ENCODE data around the gene CHST12.
"Not testable (repeated sequence)": the region's sequence is repeated elsewhere in the genome, so short reads cannot be mapped to it uniquely, and the experiment has no call there.

The CHST12 gene

DNA sequence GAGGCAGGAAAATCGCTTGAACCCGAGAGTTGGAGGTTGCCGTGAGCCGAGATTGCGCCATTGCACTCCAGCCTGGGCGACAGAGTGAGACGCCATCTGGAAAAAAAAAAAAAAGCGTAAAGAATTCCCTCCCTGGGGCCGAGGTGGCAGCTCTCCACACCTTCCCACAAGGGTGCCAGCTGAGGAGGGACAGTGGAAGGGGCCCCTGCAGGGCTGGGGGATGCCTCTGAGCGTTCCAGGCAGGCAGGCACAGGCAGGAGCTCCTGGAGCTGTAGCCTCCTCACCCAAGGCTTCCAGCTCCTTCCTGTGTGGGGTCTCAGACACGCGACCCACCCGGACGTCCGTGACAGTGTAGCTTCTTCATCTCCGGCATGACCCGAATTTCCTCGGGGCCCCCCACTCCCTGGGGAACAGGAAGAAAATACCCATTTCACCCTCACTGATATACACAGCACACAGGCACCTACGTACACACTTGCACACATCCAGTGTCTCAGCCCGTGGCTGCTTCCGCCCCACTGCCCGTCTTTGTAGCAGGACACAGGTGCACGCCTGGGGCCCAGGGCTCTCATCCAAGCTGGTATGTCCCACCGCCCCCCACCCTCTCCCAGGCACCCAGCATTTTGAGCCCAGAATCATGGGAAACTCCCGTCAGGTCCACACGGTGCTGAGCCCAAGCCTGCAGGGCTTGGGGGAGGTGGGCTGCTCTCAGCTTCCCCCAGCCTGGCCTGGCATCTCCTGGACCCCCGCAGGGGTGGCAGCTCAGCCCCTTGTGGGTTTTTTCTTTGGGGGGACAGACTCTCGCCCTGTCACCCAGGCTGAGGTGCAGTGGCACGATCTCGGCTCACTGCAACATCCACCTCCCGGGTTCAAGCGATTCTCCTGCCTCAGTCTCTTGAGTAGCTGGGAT, 47.0 kb downstream of the CHST12 start:
- Histone ChIP-seq H3K36me3 (peaks cover 0 to 16% (median 0%) of the 10 kb centered on the region in 11 experiments; a peak in 4 of 22 replicates), H3K9me3 (replicated peaks in 1 of 11) (peaks cover 0 to 7% (median 0%) of the 10 kb centered on the region in 11 experiments; a peak in 1 of 22 replicates), H3K4me3 (no peak overlapping the region), H3K4me1 (peaks cover 13 to 56% (median 47%) of the 10 kb centered on the region in 10 experiments), H3K27ac (no peak overlapping the region; a peak in 1 of 22 replicates), H4K20me1 (peaks cover 0 to 26% (median 0%) of the 10 kb centered on the region in 11 experiments; a peak in 8 of 22 replicates), H3K9ac (peak overlapping the region in 7 of 11 experiments; percentile 1 to 70 (median 23); a peak in 4 of 22 replicates), H3K4me2 (peak overlapping the region in 9 of 11 experiments; percentile 26 to 99 (median 97); a peak in 17 of 22 replicates), H3K27me3 (no peaks in the 10 kb centered on the region)
- no peak for TF ChIP-seq Cebpa-rat (IDR thresholded peaks at IDR 0.05)

DNA sequence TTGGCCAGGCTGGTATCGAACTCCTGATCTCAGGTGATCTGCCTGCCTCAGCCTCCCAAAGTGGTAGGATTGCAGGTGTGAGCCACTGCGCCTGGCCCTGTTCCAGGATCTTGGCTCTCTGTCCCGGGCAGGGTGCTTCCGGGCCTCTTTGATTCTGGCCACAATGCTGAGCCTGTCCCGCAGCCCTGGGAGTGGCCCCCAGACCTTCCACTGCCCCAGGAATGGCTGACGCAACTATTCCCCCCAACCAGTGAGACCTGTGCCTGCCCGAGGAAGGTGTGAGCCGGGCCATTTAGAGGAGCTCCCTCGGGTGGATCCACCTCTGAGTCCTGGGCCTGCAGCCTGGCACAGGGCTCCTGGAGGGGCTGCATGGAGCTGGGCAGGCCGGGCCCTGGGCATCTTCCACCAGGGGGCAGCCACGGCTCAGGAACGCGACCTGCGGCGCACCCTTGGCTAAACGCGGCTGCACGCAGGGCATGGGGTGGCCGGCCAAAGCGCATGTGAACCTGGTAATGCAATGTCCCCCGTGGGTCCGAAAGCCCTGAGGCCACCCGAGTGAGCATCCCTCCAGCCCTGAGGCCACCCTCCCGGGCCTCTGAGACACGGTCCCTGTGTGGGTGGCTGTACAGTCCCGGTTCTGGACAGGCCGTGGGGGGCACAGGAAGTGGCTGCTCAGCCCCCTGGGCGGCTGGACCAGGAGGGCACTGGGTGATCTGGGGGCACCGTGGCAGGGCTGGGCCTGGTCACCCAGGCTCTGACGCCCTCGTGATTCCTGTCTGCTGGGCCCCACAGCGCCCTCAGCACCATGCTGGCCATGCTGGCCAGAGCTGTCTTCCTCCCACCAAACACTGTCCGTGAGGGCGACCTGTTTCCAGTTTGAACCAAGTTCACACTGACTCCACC, 48.0 kb downstream of the CHST12 start:
- Histone ChIP-seq H3K36me3 (peaks cover 0 to 8% (median 0%) of the 10 kb centered on the region in 11 experiments; a peak in 3 of 22 replicates), H3K9ac (peak overlapping the region; percentile 31 to 74 (median 64)), H3K9me3 (replicated peaks in 1 of 11) (peaks cover 0 to 7% (median 0%) of the 10 kb centered on the region in 11 experiments; a peak in 1 of 22 replicates), H3K27me3 (no peaks in the 10 kb centered on the region), H3K27ac (peak overlapping the region; percentile 12 to 74 (median 66); a peak in 21 of 22 replicates), H3K4me2 (peak overlapping the region; percentile 89 to 99 (median 97)), H4K20me1 (peaks cover 0 to 18% (median 0%) of the 10 kb centered on the region in 11 experiments; a peak in 8 of 22 replicates), H3K4me1 (peaks cover 10 to 52% (median 43%) of the 10 kb centered on the region in 10 experiments), H3K4me3 (peak overlapping the region; percentile 38 to 68 (median 46))
- no peak for TF ChIP-seq Cebpa-rat (IDR thresholded peaks at IDR 0.05)

DNA sequence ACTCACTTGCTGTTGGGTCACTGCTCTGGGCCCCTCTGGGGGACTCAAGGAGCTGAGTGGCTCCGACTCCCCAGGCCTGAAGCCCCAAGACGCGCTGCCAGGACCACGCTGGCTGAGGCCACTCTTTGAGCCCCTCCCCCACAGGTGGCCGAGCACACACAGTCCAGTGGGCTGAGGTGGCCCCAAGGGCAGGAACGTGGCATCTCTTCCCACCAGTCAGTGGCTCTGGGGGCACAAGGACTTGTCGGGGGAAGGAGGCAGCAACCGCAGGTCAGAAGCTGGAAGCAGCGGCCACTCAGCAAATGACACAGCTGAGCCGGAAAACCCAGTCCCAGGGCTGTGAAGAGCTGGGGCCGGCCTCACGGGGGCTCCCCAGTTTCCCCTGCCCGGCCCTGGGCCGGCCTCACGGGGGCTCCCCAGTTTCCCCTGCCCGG, 48.7 kb downstream of the CHST12 start:
- Histone ChIP-seq H3K4me2 (peak overlapping the region; percentile 89 to 99 (median 97)), H3K9ac (peak overlapping the region; percentile 31 to 74 (median 64)), H3K27ac (peak overlapping the region; percentile 12 to 74 (median 66); a peak in 21 of 22 replicates), H3K9me3 (replicated peaks in 1 of 11) (peaks cover 0 to 7% (median 0%) of the 10 kb centered on the region in 11 experiments; a peak in 1 of 22 replicates), H3K4me1 (peaks cover 10 to 52% (median 42%) of the 10 kb centered on the region in 10 experiments), H4K20me1 (peaks cover 0 to 12% (median 0%) of the 10 kb centered on the region in 11 experiments; a peak in 5 of 22 replicates), H3K36me3 (peaks cover 0 to 1% (median 0%) of the 10 kb centered on the region in 11 experiments; a peak in 3 of 22 replicates), H3K4me3 (peak overlapping the region; percentile 38 to 68 (median 46); a peak in 19 of 20 replicates), H3K27me3 (no peaks in the 10 kb centered on the region)
- no peak for TF ChIP-seq Cebpa-rat (IDR thresholded peaks at IDR 0.05)

DNA sequence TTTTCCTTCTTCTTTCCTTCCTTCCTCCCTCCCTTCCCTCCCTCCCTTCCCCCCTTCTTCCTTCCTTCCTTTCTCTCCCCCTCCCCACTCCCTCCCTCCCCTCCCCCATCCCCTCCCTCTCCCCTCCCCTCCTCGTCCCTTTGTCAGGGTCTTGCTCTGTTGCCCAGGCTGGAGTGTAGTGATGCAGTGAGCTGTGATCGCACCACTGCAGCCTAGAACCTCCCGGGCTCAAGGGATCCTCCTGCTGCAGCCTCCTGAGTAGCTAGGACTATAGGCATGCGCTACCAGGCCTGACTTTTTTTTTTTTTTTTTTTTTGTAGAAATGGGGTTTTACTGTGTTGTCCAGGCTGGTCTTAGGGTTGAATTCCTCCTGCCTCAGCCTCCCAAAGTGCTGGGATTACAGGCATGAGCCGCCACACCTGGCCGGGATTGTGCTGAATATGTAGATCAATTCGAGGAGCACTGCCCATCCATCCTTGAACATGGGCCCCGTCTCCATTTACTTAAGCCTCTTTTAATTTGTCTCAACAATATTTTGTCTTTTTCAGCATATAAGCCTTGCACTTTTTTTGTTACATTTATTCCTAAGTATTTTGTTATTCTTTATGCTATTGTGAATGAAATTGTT, 49.3 kb downstream of the CHST12 start:
- no peak overlapping the region for H3K9ac ChIP-seq
- no peak for TF ChIP-seq Cebpa-rat (IDR thresholded peaks at IDR 0.05)
- H3K9me3 ChIP-seq (replicated peaks in 1 of 11): peaks cover 0 to 7% (median 0%) of the 10 kb centered on the region in 11 experiments; a peak in 1 of 22 replicates
- no peaks in the 10 kb centered on the region for H3K27me3 ChIP-seq
- H3K27ac ChIP-seq: no peak overlapping the region
- H4K20me1 ChIP-seq: peaks cover 0 to 10% (median 0%) of the 10 kb centered on the region in 11 experiments; a peak in 4 of 22 replicates
- peaks cover 13 to 55% (median 47%) of the 10 kb centered on the region in 10 experiments for H3K4me1 ChIP-seq
- no peak overlapping the region for H3K4me2 ChIP-seq
- H3K4me3 ChIP-seq: no peak overlapping the region
- no peaks in the 10 kb centered on the region for H3K36me3 ChIP-seq

DNA sequence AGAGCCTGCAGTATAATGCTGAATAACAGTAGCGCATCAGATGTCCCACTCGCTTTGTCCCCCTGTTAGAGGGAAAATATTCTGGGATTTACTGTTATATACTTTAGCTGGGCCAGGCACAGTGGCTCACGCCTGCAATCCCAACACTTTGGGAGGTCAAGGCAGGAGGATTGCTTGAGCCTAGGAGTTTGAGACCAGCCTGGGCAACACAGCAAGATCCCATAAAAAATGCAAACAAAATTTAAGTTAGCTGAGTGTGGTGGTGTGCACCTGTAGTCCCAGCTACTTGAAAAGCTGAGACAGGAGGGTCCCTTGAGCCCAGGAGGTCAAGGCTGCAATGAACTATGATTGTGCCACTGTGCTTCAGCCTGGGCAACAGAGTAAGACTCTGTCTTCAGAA, 50.4 kb downstream of the CHST12 start:
- H3K4me2 ChIP-seq; H3K36me3 ChIP-seq; H3K9me3 ChIP-seq (replicated peaks in 1 of 11); H3K27ac ChIP-seq; H3K4me3 ChIP-seq; H3K27me3 ChIP-seq; H3K9ac ChIP-seq: not testable (repeated sequence)
- peaks cover 0 to 10% (median 0%) of the 10 kb centered on the region in 11 experiments; a peak in 3 of 22 replicates for H4K20me1 ChIP-seq
- peaks cover 13 to 61% (median 53%) of the 10 kb centered on the region in 10 experiments for H3K4me1 ChIP-seq

DNA sequence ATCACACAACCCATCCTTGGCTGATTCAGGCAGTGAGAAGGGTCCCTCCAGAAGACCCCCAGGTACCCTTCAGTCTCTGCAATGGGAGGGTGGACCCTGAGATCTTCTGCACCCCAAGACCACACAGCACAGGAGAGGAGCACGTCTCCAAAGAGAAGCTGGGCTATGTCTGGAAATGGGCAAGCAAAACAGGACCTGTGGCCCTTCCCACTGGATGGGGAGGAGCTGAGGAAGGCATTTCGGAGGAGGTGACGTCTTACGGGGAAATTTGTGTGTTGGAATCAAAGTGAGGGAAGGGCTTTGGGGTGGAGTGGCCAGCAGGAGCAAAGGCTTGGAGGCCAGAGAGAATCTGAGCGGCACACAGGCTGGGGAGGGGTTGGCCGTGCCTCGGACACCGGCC, 56.3 kb downstream of the CHST12 start:
- H3K27me3 ChIP-seq: no peaks in the 10 kb centered on the region
- H3K4me3 ChIP-seq: no peak overlapping the region
- peaks cover 7 to 38% (median 23%) of the 10 kb centered on the region in 10 experiments; a peak in 16 of 20 replicates for H3K4me1 ChIP-seq
- peaks cover 0 to 9% (median 0%) of the 10 kb centered on the region in 11 experiments; a peak in 1 of 22 replicates for H3K9me3 ChIP-seq (replicated peaks in 1 of 11)
- H3K9ac ChIP-seq: no peak overlapping the region
- no peaks in the 10 kb centered on the region for H3K36me3 ChIP-seq
- H3K4me2 ChIP-seq: 0 out of 22 replicates have a peak overlapping the region, but pooled peaks of 1 of the 11 experiments have one; percentile 8
- H4K20me1 ChIP-seq: peaks cover 0 to 7% (median 0%) of the 10 kb centered on the region in 11 experiments; a peak in 1 of 22 replicates
- no peak overlapping the region for H3K27ac ChIP-seq
- no peak for TF ChIP-seq Cebpa-rat (IDR thresholded peaks at IDR 0.05)

DNA sequence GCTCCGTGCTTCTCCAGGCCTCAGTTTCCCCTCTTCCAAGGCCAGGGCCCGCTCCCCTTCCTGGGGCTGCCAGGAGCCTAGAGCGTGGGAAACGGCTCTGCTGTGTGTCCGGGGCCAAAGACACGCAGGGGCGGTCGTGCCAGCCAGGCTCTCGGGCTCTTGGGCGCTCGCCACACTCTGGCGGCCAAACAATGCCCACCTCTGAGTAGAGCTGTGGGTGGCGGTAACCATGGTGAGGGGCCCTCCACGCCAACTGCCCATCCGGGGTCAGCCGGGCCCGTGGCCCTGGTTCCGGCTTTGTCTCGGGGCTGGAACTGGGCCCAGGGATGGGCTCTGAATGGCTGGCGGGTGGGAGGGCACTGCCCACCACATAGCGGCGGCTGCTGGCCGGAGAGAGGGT, 56.8 kb downstream of the CHST12 start:
- Histone ChIP-seq H3K4me3 (no peak overlapping the region), H3K36me3 (no peaks in the 10 kb centered on the region), H3K9me3 (replicated peaks in 1 of 11) (0 out of 22 replicates have a peak, but pooled peaks cover 0 to 4% (median 0%) of the 10 kb centered on the region in 11 experiments), H3K27me3 (no peaks in the 10 kb centered on the region), H3K4me2 (no peak overlapping the region), H4K20me1 (peaks cover 0 to 7% (median 0%) of the 10 kb centered on the region in 11 experiments; a peak in 1 of 22 replicates), H3K9ac (no peak overlapping the region), H3K4me1 (peaks cover 7 to 36% (median 23%) of the 10 kb centered on the region in 10 experiments; a peak in 16 of 20 replicates), H3K27ac (no peak overlapping the region)
- TF ChIP-seq Cebpa-rat (IDR thresholded peaks at IDR 0.05): no peak

DNA sequence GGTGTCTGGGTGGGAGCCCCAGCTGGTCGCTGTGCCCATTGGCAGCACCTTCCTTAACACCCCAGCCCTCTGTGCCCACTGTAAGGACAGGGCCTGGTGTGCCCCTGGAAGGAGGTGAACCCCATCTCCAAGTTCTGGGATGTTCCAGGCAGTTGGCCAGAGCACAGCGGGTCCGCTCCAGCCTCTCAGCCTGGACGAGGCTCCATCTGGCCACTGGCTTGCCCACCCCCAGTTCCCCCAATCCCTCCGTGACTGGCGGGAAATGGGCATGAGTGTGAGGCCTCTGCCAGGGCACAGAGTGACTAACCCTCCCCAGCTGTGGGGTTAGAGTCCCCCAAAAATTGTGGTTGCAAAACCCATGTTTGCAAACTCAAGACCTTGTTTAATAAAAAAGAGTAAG, 57.2 kb downstream of the CHST12 start:
- Histone ChIP-seq H3K4me3 (no peak overlapping the region), H3K4me1 (peaks cover 7 to 33% (median 23%) of the 10 kb centered on the region in 10 experiments; a peak in 16 of 20 replicates), H3K36me3 (no peaks in the 10 kb centered on the region), H4K20me1 (peaks cover 0 to 7% (median 0%) of the 10 kb centered on the region in 11 experiments; a peak in 1 of 22 replicates), H3K27me3 (no peaks in the 10 kb centered on the region), H3K9ac (no peak overlapping the region), H3K27ac (no peak overlapping the region), H3K4me2 (no peak overlapping the region), H3K9me3 (replicated peaks in 1 of 11) (0 out of 22 replicates have a peak, but pooled peaks cover 0 to 4% (median 0%) of the 10 kb centered on the region in 11 experiments)
- no peak for TF ChIP-seq Cebpa-rat (IDR thresholded peaks at IDR 0.05)
